Islet of Langerhans (tissue), 1 donor: ENCODE results near the gene DBT.
A peak's percentile ranks its signal among the peaks of the same experiment; 100 is the strongest.
"Not testable (repeated sequence)": the region's sequence is repeated elsewhere in the genome, so short reads cannot be mapped to it uniquely, and the experiment has no call there.

Experiments used
- FAIRE-seq: peaks from one replicate; lab custom pipeline; 2011; peaks lifted over from hg19 to GRCh38; lab: Jason Lieb, UNC

Gene DBT

GRCh38 chr1:100250264-100250663 is 630 bp upstream of the DBT start:
- FAIRE-seq, result no peak

GRCh38 chr1:100249155-100249536 is 488 bp downstream of the DBT start:
- FAIRE-seq, result no peak

DNA sequence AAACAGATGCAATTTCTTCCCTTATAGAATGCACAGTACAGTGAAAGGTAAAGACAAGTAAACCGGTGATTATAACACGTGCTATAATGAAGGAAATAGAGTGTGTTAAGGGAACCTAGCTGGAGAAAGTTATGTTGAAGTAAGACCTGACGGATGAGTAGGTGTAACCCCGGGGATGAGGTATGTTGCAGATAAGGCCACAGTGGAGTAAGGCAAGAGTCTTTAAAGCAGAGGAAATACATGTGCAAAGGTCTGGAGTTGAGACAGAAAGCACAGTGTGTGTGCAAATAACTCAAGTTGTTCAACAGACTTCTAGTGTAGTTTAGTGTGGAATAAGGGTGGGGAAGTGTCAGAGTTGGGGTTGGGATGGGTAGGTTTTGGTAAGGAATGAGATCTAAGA is 2.9 kb downstream of the DBT start:
- FAIRE-seq, result no peak

DNA sequence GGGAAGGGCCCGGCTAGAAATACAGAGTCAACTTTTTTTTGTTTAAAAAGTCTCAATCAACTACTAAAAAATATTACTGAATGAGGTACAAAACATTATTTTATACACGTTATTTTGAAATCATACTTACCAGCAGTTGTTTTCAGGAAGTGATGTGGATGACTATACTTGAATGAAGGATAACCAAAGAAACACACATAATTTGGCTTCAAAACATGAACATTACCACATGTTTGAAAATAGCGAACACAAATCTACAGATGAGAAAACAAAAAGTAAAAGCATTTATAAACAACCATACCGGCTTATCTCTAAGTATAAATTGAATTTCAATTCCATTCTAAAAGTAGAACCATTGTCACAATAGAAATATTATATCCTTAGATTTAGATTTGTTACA is 9.0 kb downstream of the DBT start:
- FAIRE-seq, result no peak

DNA sequence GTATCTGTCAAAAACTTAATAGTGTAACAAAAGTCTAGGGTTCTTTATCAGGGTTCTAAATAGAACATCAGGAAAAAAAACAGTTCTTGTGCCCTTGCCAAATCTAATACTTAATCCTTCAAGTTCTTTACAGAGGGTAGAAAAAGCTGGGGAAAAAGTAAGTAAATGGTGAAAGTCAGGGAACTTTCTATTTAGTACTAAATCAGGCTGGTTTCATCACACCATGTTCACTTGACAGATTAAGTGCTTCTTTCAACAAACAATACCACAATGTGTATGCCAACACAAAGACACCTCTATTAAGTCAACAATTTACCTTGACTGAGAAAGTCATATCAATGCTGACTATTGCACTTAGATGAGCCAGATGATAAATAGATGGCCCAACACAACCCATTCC is 9.7 kb downstream of the DBT start:
- FAIRE-seq, result no peak

GRCh38 chr1:100237091-100237490 is 12.5 kb downstream of the DBT start:
- no peak for FAIRE-seq

DNA sequence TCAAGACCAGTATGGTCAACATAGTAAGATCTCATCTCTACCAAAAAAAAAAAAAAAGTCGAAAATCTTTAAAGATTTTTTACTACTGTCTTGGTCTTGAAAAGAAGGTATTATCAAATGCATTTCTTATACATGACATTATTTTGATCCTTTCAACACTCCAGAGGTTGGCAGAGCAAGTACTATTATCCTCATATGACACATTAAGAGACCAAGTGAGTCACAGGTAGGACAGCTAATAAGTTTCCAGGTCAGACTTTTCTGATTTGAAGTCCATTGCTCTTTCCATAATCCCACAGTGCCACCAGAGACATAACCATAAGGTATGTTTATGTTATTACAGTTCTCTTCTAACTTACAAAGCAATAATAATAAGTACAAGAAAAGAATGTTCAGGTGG is 15.2 kb downstream of the DBT start:
- FAIRE-seq, result no peak

DNA sequence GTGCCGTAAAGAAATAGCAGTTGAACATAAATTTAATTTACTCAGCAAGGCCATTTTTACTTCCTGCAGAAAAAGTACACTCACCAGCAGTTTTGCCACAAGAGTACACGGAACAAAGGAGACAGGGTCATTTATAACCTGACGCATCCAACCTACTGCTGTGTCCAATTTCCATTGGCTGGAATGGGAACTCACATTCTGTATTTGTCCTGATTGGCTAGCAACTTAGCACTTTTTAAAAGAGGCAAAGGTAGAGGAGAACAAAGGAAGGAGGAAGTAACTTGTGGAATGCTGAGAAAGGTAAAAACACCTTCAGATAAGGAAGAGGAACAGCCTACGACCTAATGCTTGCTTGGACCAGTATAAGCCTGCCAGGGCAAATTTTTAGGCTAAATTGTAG is 16.1 kb downstream of the DBT start:
- FAIRE-seq, result not testable (repeated sequence)

- no peak for FAIRE-seq
Observed at GRCh38 chr1:100232156-100232555, 17.5 kb downstream of the DBT start.

- no peak for FAIRE-seq
Observed at GRCh38 chr1:100231721-100232120, 17.9 kb downstream of the DBT start.

- no peak for FAIRE-seq
Observed at GRCh38 chr1:100230765-100231164, 18.9 kb downstream of the DBT start.

DNA sequence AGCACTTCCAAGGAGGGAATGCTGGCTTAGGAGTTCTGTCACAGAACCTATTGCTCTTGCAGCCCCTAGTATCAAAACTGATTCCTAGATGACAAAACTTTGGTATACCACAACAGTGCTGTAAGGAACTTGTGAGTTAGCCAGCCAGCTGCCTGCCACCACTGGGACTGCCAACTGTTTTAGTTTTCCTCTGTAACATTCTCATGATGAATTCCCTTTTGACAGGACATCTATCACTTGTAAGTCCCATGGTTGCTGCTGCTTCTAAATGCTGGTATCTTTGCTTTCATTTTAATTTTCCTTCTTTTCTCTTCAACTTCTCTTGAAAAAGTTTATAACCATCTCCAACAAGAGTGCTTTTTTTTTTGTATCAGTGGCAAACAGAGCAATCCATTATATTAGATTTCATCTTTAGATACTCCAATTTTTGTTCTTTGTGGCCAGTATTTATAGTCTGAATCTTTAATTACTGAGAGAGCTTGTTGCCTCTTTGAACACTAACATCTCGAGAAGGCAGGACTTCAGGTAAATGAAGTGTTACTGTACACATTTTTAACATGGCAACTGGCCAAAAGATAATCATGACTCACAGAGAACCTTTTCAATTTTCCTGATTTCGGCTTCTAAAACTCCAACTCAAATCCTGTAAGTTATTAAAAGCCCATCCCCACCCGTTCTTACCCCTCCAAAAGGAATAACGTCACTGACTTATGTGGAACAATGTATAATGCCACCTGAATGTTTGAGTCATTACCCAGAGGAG is 19.8 kb downstream of the DBT start:
- peak; percentile 79 for FAIRE-seq

DNA sequence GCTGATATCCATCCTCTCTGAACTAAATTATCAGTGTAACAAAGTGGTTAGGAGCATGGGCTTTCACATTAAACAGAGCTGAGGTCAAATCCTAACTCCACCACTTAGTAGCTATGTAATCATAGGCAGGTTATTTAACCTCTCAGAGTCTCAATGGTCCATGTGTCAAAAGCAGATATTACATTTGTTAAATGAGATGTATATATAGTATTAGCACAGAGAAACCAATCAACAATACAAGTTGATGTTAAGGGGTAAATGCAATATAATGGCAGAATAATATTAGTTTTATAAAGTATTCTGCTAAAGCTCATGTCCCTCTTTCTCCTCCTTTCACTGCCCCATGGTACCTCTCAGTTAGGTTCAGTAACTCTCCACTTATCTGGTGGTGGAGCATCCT is 27.2 kb downstream of the DBT start:
- FAIRE-seq, result no peak

DNA sequence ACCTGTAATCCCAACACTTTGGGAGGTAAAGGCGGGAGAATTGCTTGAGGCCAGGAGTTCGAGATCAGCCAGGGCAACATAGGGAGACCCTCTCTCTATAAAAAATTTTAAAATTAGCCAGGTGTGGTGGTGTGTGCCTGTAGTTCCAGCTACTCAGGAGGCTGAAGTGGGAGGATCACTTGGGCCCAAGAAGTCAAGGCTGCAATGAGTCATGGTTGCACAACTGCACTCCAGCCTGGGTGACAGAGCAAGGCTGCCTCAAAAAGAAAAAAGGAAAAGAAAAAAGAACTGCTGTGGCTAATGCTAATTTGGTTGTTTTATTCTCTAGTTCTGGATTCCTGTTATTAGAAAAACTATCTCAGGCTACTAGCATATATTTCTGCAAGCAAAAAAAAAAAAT is 29.8 kb downstream of the DBT start:
- no peak for FAIRE-seq

- FAIRE-seq, result no peak
Observed at GRCh38 chr1:100219457-100219856, 30.2 kb downstream of the DBT start.

- FAIRE-seq, result no peak
Observed at GRCh38 chr1:100217834-100218233, 31.8 kb downstream of the DBT start.

GRCh38 chr1:100215101-100215500 is 34.5 kb downstream of the DBT start:
- FAIRE-seq, result no peak

DNA sequence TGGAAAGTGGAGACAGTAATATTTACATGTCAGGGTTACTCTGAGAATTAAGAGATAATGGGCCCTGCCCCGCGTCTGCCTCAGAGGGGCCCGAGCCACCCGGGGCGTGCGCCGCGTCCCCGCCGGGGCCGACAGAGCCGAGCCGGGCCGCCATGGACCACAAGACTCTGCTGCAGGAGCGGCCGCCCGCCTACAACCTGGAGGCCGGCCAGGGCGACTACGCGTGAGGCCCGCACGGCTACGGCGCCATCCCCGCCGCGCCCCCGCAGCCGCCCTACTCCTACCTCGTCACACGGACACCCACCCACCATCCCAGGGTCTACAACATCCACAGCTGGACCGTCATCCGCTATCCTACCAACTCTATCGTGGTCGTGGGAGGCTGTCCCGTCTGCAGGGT is 36.5 kb downstream of the DBT start:
- no peak for FAIRE-seq

DNA sequence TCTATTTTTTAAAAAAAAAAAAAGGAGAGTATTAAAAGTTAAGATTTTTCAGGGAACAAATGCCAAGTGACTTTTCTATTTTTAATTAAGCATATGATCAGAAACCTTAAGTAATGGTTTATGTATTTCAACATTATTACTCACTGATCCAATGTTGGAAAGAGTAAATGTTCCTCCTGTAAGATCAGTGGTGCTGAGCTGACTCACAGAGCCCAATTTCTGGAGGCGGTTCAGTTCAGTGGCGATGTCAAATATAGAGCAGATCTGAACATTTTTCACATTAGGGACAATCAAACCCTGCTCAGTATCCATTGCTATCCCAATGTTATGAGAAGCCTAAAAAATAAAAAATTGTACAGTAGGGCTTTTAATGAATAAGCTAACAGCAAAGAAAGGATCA is 43.3 kb downstream of the DBT start:
- FAIRE-seq, result no peak

DNA sequence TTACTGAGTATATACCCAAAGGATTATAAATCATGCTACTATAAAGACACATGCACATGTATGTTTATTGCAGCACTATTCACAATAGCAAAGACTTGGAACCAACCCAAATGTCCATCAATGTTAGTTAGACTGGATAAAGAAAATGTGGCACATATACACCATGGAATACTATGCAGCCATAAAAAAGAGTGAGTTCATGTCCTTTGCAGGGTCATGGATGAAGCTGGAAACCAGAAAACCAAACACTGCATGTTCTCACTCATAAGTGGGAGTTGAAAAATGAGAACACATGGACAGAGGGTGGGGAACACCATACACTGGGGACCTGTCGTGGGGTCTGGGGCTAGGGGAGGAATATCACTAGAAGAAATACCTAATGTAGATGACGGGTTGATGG is 44.0 kb downstream of the DBT start:
- FAIRE-seq, result not testable (repeated sequence)

DNA sequence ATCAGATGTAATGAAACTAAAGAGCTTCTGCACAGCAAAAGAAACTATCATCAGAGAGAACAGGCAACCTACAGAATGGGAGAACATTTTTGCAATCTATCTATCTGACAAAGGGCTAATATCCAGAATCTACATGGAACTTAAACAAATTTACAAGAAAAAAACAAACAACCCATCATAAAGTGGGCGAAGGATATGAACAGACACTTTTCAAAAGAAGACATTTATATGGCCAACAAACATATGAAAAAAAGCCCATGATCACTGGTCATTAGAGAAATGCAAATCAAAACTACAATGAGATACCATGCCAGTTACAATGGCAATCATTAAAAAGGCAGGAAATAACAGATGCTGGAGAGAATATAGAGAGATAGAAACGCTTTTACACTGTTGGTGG is 44.5 kb downstream of the DBT start:
- not testable (repeated sequence) for FAIRE-seq

- FAIRE-seq, result not testable (repeated sequence)
Observed at GRCh38 chr1:100202703-100203102, 46.9 kb downstream of the DBT start.

DNA sequence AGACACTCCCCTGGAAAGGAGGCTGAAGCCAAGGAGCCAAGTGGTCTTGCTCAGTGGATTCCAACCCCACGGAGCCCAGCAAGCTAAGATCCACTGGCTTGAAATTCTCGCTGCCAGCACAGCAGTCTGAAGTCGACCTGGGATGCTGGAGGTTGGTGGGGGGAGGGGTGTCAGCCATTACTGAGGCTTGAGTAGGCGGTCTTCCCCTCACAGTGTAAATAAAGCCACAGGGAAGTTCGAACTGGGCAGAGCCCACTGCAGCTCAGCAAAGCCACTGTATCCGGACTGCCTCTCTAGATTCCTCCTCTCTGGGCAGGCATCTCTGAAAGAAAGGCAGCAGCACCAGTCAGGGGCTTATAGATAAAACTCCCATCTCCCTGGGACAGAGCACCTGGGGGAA is 49.6 kb downstream of the DBT start:
- not testable (repeated sequence) for FAIRE-seq

DNA sequence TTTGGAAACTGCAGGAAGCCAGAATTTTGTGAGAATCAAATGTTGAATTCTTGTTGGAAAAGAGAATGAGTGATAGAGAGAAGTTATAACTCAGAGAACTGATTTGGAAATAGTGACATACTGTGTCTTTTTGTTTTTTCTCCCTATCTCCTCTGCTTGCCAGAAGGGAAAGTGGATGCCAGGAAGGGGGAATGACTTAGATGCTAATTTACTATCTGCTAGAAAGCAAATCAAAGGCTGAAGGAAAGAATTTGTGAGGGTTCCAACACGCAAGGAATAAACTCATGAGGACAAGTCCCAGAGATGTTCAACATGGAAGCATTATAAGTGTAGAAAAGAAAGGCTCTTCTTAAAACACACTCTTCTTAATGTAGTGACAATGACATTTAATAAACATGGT is 51.0 kb downstream of the DBT start:
- FAIRE-seq, result no peak

- FAIRE-seq, result peak; percentile 71
Observed at GRCh38 chr1:100188617-100189016, 61.0 kb downstream of the DBT start.
